Mononuclear cell (primary cell): ENCODE results near the gene SH2D2A. TPM values are rescaled to one million over a fixed set of nuclear protein-coding genes. Genes with fewer than 3 reads are reported as not detected.

Experiments
- H3K27me3 ChIP-seq: 2 replicates; pipeline ENCODE4 v1.6.0; 2011; ENCODE audit warnings: low read length, control low read depth; ENCODE audit not compliant: insufficient read depth
- H3K4me1 ChIP-seq: 2 replicates; pipeline ENCODE4 v1.5.1; 2011; ENCODE audit warnings: mild to moderate bottlenecking, low read length, control low read depth; ENCODE audit not compliant: insufficient read depth
- H3K4me3 ChIP-seq: 2 replicates; pipeline ENCODE4 v1.5.1; 2011; ENCODE audit warnings: mild to moderate bottlenecking, low read length, moderate library complexity
- H3K9me3 ChIP-seq: 2 replicates; pipeline ENCODE4 v1.5.1; 2011; ENCODE audit warnings: low read depth, mild to moderate bottlenecking, control low read depth, low read length
- total RNA-seq: library from RNA; depleted of rRNA; stranded (reverse); fragments of >200 nt; gene quantifications from one replicate; pipeline ENCODE4 v1.2.3, GENCODE V29; 2012

The SH2D2A gene
- total RNA-seq, 1 donor: 19.1 TPM

DNA sequence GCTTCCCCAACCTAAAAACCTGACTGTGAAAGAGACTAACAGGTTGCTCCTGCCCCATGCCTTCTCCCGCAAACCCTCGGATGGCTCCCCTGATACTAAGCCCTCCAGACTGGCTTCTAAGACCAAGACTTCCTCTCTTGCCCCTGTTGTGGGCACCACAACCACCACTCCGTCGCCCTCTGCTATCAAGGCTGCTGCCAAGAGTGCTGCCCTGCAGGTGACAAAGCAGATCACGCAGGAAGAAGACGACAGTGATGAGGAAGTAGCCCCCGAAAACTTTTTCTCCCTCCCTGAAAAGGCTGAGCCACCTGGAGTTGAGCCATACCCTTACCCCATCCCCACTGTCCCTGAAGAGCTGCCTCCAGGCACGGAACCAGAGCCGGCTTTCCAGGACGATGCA, 30.0 kb downstream of the SH2D2A start:
- Histone ChIP-seq H3K27me3 (no peaks in the 10 kb centered on the region), H3K9me3 (no peaks in the 10 kb centered on the region), H3K4me1 (peaks cover 5% of the 10 kb centered on the region), H3K4me3 (no peak overlapping the region)

DNA sequence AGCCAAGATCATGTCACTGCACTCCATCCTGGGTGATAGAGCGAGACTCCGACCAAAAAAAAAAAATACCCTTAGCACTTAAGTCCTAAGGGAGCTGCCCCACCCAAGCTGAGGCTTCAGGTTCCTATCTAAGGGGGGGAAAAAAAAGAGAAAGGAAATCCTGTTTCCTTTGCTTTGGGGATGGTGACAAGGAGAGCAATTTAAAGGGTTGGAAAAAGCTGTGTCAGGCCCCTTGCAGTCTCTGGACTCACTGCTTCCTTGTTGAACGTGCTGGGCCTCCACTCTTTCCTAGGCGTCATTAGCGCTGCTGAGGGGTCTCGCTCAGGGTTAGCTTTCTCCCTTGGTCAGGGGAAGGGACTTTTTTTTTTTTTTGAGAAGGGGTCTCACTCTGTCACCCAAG, 31.2 kb downstream of the SH2D2A start:
- Histone ChIP-seq H3K9me3 (no peaks in the 10 kb centered on the region), H3K27me3 (no peaks in the 10 kb centered on the region), H3K4me3 (no peak overlapping the region), H3K4me1 (no peaks in the 10 kb centered on the region)

DNA sequence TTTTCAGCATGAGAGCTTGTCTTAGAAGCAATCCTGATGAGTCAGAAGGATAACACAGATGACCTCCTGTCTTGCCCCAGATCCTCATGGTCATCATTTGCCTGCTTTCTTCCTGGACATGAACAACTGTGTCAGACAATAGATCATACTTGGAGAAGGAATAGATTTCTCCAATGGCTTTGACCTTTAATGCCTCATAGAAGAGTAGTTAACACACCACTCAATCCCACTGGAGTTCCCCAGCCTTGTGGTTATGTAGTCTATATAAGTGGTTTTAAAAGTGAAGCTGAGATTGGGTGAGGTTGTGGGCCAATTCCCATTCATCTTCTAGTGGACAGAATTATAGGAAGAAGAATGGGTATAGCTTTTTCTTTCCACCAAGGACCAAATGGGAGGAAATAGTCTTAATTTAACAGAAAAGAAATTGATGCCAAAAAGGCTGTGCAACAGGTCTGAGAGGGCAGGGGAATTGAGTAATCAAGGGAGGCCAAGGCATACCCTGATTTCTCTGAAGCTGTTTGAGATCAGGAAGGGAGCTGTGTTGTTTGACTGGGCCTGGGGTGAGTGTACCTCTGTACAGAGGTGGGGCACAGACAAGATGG, 35.0 kb downstream of the SH2D2A start:
- H3K9me3 ChIP-seq: no peaks in the 10 kb centered on the region
- peaks cover 3% of the 10 kb centered on the region for H3K4me1 ChIP-seq
- no peak overlapping the region for H3K4me3 ChIP-seq
- no peaks in the 10 kb centered on the region for H3K27me3 ChIP-seq

DNA sequence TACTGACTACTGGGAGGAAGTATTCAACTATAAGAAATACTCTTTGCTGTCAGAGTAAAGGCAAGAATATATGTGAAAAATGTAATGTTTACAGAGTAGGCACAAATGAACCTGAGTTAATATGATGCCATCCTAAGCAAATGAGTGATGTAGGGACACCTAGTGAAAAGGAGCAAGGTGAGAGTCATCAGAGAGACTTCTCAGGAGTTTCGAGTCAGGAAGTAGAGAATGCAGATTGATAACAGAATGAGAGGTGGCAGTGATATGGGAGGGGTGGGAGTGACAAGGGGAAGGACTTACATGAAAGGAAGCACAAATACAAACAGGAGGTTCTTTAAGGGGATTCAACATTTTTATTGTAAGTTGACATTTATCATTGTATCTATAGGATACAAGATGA, 39.1 kb downstream of the SH2D2A start:
- Histone ChIP-seq H3K9me3 (no peaks in the 10 kb centered on the region), H3K27me3 (no peaks in the 10 kb centered on the region), H3K4me3 (no peak overlapping the region), H3K4me1 (peaks cover 10% of the 10 kb centered on the region)

DNA sequence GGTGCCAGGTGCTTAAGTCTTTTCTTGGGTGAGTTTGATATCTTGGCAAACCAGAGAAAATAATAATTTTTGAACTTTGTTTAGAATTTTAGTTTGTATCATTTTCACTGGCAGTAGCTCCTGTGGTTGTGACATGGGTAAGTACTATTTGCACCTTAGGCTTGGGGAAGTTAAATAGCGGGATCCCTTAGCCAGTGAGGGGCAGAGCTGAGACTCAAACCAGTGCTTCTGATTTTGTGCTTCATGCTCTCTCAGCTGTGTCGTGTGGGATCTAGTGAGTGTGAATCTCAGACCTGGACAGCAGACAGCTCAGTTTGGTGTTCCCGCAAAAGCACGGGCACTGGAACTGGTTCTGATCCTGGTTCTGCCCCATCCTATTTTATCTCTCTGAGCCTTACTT, 39.7 kb downstream of the SH2D2A start:
- Histone ChIP-seq H3K4me3 (no peak overlapping the region), H3K27me3 (no peaks in the 10 kb centered on the region), H3K9me3 (no peaks in the 10 kb centered on the region), H3K4me1 (peaks cover 10% of the 10 kb centered on the region)

DNA sequence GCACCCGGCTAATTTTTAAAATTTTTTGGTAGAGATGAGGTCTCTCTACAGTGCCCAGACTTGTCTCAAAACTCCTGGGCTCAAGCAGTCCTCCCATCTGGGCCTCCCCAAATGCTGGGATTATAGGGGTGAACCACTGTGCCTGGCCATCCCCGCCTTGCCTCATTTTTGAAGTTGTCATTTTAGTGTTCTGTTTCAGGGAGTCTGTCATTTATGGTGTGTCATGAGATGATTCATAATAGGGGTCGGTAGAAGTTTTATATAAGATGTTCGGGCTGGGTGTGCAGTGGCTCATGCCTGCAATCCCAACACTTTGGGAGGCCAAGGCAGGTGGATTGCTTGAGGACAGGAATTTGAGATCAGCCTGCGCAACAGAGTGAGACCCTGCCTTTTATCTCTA, 40.8 kb downstream of the SH2D2A start:
- H3K9me3 ChIP-seq: no peaks in the 10 kb centered on the region
- no peak overlapping the region for H3K4me3 ChIP-seq
- no peaks in the 10 kb centered on the region for H3K27me3 ChIP-seq
- H3K4me1 ChIP-seq: peaks cover 15% of the 10 kb centered on the region

DNA sequence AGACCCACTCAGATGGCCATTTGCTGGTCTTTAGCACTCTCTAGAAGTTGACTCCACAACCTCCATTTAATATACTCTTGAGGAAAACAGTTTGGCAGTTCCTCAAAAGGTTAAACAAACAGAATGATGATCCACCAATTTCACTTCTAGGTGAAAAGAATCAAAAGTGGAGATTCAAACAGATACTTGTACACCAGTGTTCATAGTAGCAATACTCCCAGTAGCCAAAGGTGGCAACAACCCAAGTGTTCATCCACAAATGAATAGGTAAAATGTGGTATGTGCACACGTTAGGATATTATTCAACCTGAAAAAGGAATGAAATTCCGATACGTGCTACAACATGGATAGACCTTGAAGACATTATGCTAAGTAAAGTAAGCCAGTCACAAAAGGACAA, 43.0 kb downstream of the SH2D2A start:
- Histone ChIP-seq H3K4me3 (no peak overlapping the region), H3K4me1 (peaks cover 33% of the 10 kb centered on the region), H3K27me3 (no peaks in the 10 kb centered on the region), H3K9me3 (no peaks in the 10 kb centered on the region)

DNA sequence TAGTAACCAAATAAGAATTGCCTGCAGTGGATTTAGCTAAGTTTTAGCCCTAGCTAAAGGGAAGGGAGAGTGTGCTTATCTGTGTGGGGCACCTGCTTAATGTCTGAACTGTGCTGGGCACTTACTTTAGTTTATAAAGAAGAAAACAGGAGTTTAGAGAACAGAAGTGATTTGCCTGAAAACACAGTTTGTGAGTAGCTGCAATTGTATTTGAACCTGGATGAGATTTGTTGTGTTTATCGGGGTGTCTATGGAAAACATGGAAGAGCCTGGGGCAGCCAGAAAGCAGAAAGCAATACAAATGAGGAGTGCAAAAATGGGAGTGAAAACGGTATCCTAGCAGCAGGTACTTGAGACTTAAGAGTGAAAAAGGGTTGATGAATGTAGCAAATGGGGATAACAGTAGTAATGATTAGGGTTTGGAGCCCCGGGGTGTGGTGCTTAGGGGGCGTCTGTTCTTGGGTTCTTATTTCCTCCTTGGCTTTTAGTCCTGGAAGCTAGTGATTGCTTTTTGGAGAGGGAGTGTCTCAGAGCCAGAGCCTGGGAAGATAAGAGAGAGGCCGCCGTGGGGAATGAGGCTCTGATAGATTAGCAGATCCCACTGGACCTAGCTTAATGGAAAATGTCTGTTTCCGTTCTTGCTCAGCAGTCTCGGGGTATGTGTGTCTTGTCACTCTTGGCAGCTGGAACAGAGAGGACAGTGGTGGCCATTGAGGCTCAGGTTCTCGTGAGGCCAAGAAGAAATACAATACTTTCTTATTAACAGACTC, 43.7 kb downstream of the SH2D2A start:
- H3K9me3 ChIP-seq: no peaks in the 10 kb centered on the region
- H3K4me1 ChIP-seq: peaks cover 40% of the 10 kb centered on the region
- H3K27me3 ChIP-seq: no peaks in the 10 kb centered on the region
- H3K4me3 ChIP-seq: no peak overlapping the region

DNA sequence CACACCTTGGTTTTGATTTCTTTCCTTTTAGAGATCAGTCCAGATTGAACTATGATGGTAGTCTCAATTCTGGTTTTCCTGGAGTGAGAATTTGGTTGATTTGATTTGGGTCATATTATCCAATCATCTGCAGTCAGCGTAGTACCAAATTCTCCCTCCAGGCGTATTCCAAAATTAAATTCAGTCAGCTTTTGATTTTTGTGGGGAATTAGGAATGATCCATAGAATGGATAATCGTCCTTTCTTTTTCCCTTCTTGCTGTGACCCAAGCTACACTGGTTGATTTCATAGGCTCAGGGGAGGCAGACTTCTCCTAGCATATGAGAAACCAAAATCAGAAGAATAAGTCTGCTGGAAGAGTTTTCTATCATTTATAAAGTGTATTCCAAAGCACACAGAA, 44.4 kb downstream of the SH2D2A start:
- H3K4me1 ChIP-seq: peaks cover 41% of the 10 kb centered on the region

DNA sequence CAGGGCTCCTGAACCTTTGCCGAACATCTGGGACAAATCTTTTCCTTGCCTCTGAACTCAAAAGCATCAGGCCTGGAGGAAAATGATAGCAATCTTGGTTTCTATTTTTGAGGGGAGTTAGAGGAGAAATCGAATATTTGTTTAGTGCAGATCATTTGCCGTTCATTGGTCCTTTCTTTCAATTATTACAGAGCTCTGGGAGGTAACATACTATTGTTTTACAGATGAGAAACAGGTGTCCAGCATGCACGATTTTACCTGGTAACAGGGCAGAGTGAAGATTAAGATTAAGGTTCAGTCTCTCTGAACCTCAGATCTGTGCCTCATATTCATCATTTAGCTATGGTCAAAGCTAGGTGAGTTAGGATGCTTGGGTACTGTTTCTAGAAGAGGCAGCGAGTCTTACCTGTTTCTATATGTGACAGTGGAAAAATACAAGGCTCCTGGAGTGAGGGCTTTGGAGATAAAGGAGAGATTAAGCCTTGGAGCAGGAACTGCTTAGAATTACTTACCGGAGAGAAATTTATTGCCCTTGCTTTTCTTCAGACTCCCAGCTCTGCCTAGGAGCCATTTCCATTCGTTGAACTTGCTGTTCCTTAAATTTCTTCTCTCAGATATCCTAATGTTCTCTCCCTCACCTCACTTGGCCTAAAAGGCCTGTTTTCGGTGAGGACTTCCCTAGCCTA, 47.9 kb downstream of the SH2D2A start:
- Histone ChIP-seq H3K4me1 (peaks cover 47% of the 10 kb centered on the region), H3K4me3 (peak overlapping the region; percentile 99)

More for the DNA sequence above, 44.4 kb downstream of the SH2D2A start:
- Histone ChIP-seq H3K9me3 (no peaks in the 10 kb centered on the region), H3K27me3 (no peaks in the 10 kb centered on the region), H3K4me3 (no peak overlapping the region)

DNA sequence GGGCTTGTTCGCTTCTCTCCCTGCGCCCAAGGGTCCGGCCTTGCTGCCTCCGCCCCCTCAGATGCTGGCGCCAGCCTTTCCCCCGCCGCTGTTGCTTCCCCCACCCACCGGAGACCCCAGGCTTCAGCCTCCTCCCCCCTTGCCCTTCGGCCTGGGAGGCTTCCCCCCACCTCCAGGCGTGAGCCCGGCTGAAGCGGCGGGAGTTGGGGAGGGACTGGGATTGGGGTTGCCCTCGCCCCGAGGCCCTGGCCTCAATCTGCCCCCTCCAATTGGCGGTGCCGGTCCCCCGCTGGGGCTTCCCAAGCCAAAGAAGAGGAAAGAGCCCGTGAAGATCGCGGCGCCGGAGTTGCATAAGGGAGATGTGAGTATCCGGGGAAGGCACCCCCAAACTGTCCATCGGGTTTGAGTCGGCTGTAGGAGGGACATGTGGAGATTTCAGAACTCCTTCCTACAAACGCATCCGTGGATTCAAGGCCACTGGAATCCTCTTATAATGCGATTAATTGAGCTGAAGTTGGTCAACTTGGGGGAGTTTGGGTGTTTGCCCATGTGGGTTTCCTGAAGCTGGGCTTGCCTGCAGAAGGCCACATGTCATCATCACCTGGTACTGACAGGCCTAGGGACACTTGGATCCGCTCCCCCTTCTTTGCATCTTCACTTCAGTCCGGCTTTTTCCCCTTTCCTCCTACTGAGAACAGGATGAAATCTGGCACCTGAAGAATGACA, 48.6 kb downstream of the SH2D2A start:
- peak overlapping the region; percentile 99 for H3K4me3 ChIP-seq
- H3K27me3 ChIP-seq: no peaks in the 10 kb centered on the region
- H3K4me1 ChIP-seq: peaks cover 47% of the 10 kb centered on the region

More for the DNA sequence above, 47.9 kb downstream of the SH2D2A start:
- H3K27me3 ChIP-seq: no peaks in the 10 kb centered on the region
- no peaks in the 10 kb centered on the region for H3K9me3 ChIP-seq

DNA sequence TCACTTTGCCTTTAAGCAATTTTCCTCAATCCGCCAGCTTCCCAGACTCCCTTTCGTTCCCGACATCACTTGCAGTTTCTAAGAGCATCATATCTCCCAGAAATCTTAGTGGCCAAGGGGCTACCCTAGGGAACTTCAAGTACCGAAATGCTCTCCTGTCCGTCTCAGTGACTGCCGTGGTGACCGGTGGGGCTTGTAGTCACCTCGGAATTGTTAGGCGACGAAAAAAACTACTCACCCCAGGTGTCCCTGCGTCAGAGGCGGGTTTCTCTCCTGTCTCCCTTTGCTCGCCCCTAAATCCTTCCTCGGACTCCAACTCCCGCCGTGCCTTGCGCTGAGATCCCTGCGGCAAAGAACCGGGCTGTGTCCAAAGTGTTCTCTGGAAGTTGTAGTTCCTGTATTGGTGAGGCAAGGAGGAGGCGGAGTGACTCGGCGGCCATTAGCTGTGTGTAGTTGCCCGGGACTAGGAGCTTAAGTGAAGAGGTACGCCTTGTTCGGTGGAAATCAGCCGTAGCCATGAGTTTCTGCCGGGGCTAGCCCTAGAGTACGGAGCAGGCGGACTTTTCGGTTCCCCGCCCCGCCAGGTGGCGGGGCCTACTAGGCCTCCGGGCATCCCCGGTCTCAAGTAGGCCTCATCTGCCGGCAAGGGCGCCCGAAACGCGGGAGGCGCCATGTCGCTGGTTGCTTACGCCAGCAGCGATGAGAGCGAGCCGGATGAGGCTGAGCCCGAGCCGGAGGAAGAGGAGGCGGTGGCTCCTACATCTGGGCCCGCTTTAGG, 49.4 kb downstream of the SH2D2A start, which contains the start of gene PRCC:
Gene PRCC (plus strand): TSS at position 435 of the 778 bp plus-strand sequence. CDS start 237 bp downstream, at position 672.
- H3K4me1 ChIP-seq: peaks cover 47% of the 10 kb centered on the region
- H3K27me3 ChIP-seq: no peaks in the 10 kb centered on the region
- no peaks in the 10 kb centered on the region for H3K9me3 ChIP-seq
- H3K4me3 ChIP-seq: peak within 1 kb of the TSS; percentile 99

More for the DNA sequence above, 48.6 kb downstream of the SH2D2A start:
- H3K9me3 ChIP-seq: no peaks in the 10 kb centered on the region

DNA sequence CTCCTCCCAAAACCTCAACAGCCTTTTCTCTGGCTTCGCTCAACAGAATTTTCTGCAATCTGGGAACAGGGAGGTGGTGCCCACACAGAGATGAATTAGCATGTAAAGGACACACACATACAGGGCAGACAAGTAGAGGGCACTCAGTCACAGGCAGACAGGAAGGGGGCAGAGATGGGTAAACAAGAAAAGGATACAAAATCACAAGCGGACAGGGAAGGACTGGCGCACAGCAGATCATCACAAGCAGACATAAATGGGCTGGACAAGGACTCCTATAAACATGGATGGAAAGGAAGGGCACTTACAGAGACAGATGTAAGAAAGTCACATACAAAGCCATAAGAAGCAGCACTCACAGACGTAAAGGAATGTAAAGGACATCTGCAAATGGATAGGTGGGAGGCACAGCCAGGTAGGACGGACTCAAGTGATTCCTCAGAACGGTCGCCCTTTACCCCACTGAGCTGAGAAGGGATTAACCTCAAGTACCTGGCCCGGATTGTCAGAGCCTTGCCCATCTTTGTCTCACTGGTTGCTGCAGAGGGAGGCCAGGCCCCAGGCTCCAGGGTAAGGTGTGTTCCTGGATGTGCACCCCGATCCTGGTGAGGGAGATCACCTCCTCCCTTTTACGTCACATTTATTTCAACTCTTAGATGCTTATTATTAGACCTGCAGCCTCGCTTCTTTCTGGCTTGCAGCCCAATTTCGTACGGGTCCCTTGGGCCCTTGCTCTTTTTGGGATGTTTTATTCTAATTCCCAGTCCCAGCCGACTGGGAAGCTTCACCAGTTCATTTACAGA, 50.1 kb downstream of the SH2D2A start:
- H3K9me3 ChIP-seq: no peaks in the 10 kb centered on the region
- H3K4me3 ChIP-seq: peak overlapping the region; percentile 99
- H3K27me3 ChIP-seq: no peaks in the 10 kb centered on the region
- H3K4me1 ChIP-seq: peaks cover 47% of the 10 kb centered on the region

DNA sequence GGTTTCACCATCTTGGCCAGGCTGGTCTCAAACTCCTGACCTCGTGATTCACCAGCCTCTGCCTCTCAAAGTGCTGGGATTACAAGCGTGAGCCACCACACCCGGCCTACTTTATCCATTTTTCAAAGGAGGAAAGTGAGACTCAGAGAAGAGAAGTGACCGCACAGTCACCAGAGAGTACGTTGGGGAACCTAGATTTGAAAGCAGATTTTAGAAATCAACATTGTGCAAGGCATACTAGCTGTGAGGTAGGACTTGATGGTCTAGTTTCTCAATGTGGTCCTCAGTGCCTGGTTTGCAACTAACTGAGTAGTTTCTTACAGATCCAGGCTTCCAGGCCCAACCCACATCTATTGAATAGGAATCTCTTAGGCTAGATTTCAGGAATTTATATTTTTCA, 51.0 kb downstream of the SH2D2A start:
- Histone ChIP-seq H3K9me3 (no peaks in the 10 kb centered on the region), H3K4me1 (peaks cover 42% of the 10 kb centered on the region), H3K27me3 (no peaks in the 10 kb centered on the region), H3K4me3 (no peak overlapping the region)
